Gastrocnemius medialis (tissue), 4 donors: ENCODE results near the gene COL19A1.

Experiments used
- CTCF ChIP-seq, 5 experiments: fragments of 450-650 bp in 3 of 5; fragments of 200-600 bp in 2 of 5; sonication (generic) in 2 of 5; IDR thresholded peaks in 4 of 5; conservative IDR thresholded peaks in 1 of 5; 1 replicate in 4 of 5; 2 replicates in 1 of 5; pipeline ENCODE4 v1.5.1; 2016 to 2019; ENCODE audit warnings: antibody characterized with exemption in 5 of 5, mild to moderate bottlenecking in 3 of 5, moderate library complexity in 3 of 5
- POLR2A ChIP-seq, 2 donors: fragments of 450-650 bp; IDR thresholded peaks; one replicate each; pipeline ENCODE4 v1.6.1; 2017; ENCODE audit warnings: antibody characterized with exemption in 2 of 2, mild to moderate bottlenecking in 2 of 2, moderate library complexity in 2 of 2

GRCh38 chr6:69883551-69883950 lies 17.2 kb downstream of the COL19A1 start:
- no peak for TF ChIP-seq CTCF (IDR thresholded peaks at IDR 0.05 in 4 of 5, conservative IDR thresholded peaks at IDR 0.05 in 1 of 5)
- TF ChIP-seq POLR2A (IDR thresholded peaks at IDR 0.05) = no peak
